ENCODE data around the gene SHTN1.

SHTN1 gene

GRCh38 chr10:116836902-116837523 lies 168.0 kb downstream of the SHTN1 start:
- H3K4me2 ChIP-seq (ENCODE audit: low read depth, low read length, poor library complexity, severe bottlenecking) = no peak overlapping the region
- TF ChIP-seq CTCF (conservative IDR thresholded peaks at IDR 0.05; ENCODE audit: low read length) = no peak
- no peak for TF ChIP-seq EZH2phosphoT487 (IDR thresholded peaks at IDR 0.05; ENCODE audit: borderline replicate concordance)
- no peaks in the 10 kb centered on the region for H3K4me1 ChIP-seq (ENCODE audit: insufficient read depth, low read length, poor library complexity, severe bottlenecking)
- no peaks in the 10 kb centered on the region for H3K27me3 ChIP-seq (ENCODE audit: insufficient read depth, low read length, poor library complexity, severe bottlenecking)
- H4K20me1 ChIP-seq (ENCODE audit: insufficient read depth, low read length, poor library complexity, severe bottlenecking) = no peaks in the 10 kb centered on the region
- H3K9me2 ChIP-seq (replicated peaks; ENCODE audit: low read depth, low read length) = no peaks in the 10 kb centered on the region
- H3K9ac ChIP-seq (ENCODE audit: low read depth, low read length, poor library complexity, severe bottlenecking) = no peak overlapping the region
- no peak overlapping the region for H2AFZ ChIP-seq (ENCODE audit: low read length)
- H3K79me2 ChIP-seq (ENCODE audit: insufficient read depth, low read length) = no peaks in the 10 kb centered on the region
- H3F3A ChIP-seq (ENCODE audit: low read depth) = no peaks in the 10 kb centered on the region
- H3K9me3 ChIP-seq (ENCODE audit: insufficient read depth, low read depth, low read length) = no peaks in the 10 kb centered on the region
- H3K36me3 ChIP-seq (ENCODE audit: insufficient read depth, low read length) = no peaks in the 10 kb centered on the region
- H3K4me3 ChIP-seq (ENCODE audit: low read length, poor library complexity, severe bottlenecking) = no peak overlapping the region

DNA sequence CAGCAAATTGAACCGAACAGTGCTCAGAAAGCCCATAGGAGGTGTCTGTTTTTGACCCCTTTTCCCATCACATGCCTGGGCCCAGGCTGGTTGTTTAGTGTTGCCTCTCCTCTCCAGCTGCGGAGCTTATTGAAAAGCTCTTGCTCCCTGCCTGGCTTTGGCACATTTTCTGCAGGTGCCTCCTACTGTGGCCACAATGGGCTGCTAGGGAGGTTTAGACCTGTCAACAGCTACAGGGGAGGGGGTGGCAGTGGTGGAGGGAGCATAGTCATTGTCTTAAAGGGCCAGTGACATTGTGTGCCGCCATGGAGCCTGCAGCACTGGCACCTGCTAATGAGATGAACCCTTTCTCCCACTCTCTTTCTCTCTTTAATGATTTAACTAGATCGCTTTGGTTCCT lies 168.9 kb downstream of the SHTN1 start:
- no peaks in the 10 kb centered on the region for H3K79me2 ChIP-seq (ENCODE audit: insufficient read depth, low read length)
- H3F3A ChIP-seq (ENCODE audit: low read depth) = no peaks in the 10 kb centered on the region
- H3K9me2 ChIP-seq (replicated peaks; ENCODE audit: low read depth, low read length) = no peaks in the 10 kb centered on the region
- H4K20me1 ChIP-seq (ENCODE audit: insufficient read depth, low read length, poor library complexity, severe bottlenecking) = no peaks in the 10 kb centered on the region
- no peak overlapping the region for H3K9ac ChIP-seq (ENCODE audit: low read depth, low read length, poor library complexity, severe bottlenecking)
- H3K27me3 ChIP-seq (ENCODE audit: insufficient read depth, low read length, poor library complexity, severe bottlenecking) = no peaks in the 10 kb centered on the region
- no peaks in the 10 kb centered on the region for H3K36me3 ChIP-seq (ENCODE audit: insufficient read depth, low read length)
- no peak overlapping the region for H2AFZ ChIP-seq (ENCODE audit: low read length)
- TF ChIP-seq CTCF (conservative IDR thresholded peaks at IDR 0.05; ENCODE audit: low read length) = no peak
- no peak for TF ChIP-seq EZH2phosphoT487 (IDR thresholded peaks at IDR 0.05; ENCODE audit: borderline replicate concordance)
- H3K9me3 ChIP-seq (ENCODE audit: insufficient read depth, low read depth, low read length) = no peaks in the 10 kb centered on the region
- H3K4me3 ChIP-seq (ENCODE audit: low read length, poor library complexity, severe bottlenecking) = no peak overlapping the region
- H3K4me2 ChIP-seq (ENCODE audit: low read depth, low read length, poor library complexity, severe bottlenecking) = no peak overlapping the region
- H3K4me1 ChIP-seq (ENCODE audit: insufficient read depth, low read length, poor library complexity, severe bottlenecking) = no peaks in the 10 kb centered on the region

DNA sequence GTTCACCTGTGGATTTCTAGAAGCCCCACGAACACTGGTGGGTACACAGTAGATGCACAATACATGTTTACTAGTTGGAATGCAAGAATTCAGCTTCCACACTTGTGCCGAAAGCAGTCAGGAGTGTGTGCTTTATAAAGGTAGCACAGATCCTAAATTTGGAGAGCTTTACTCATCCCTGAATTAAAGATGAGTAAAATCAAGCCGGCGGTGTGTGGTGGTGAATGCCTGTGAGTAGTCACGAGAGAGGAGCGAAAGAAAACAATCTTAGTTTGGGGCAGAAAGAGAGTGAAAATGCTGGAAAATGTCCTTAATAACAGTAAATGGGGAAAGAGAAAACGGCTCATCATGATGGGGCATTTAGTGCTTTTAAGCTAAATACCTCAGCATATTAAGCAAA lies 169.3 kb downstream of the SHTN1 start:
- Histone ChIP-seq H3K36me3 (ENCODE audit: insufficient read depth, low read length) (no peaks in the 10 kb centered on the region), H3K27me3 (ENCODE audit: insufficient read depth, low read length, poor library complexity, severe bottlenecking) (no peaks in the 10 kb centered on the region), H2AFZ (ENCODE audit: low read length) (no peak overlapping the region), H3K9me3 (ENCODE audit: insufficient read depth, low read depth, low read length) (no peaks in the 10 kb centered on the region), H3K9ac (ENCODE audit: low read depth, low read length, poor library complexity, severe bottlenecking) (no peak overlapping the region), H3K4me2 (ENCODE audit: low read depth, low read length, poor library complexity, severe bottlenecking) (no peak overlapping the region), H3F3A (ENCODE audit: low read depth) (no peaks in the 10 kb centered on the region), H3K4me3 (ENCODE audit: low read length, poor library complexity, severe bottlenecking) (no peak overlapping the region), H3K4me1 (ENCODE audit: insufficient read depth, low read length, poor library complexity, severe bottlenecking) (no peaks in the 10 kb centered on the region), H3K9me2 (replicated peaks; ENCODE audit: low read depth, low read length) (no peaks in the 10 kb centered on the region), H4K20me1 (ENCODE audit: insufficient read depth, low read length, poor library complexity, severe bottlenecking) (no peaks in the 10 kb centered on the region), H3K79me2 (ENCODE audit: insufficient read depth, low read length) (no peaks in the 10 kb centered on the region)
- TF ChIP-seq EZH2phosphoT487 (IDR thresholded peaks at IDR 0.05; ENCODE audit: borderline replicate concordance) (no peak), CTCF (conservative IDR thresholded peaks at IDR 0.05; ENCODE audit: low read length) (no peak)
